Posterior cingulate gyrus (tissue), 11 donors: ENCODE results near the gene CLCN7.

Experiments used
- DNase-seq, 10 donors: peaks; one replicate each; pipeline versions ENCODE4 v3.0.0 to v3.0.0-alpha.2; 2020 to 2021; ENCODE audit warnings: mixed read lengths in 3 of 10
- intact Hi-C: fragments of 100-400 bp; cut with DNase I; formaldehyde crosslinking; loops from one replicate; pipeline ENCODE4 v1.15.1; 2023

Gene CLCN7

DNA sequence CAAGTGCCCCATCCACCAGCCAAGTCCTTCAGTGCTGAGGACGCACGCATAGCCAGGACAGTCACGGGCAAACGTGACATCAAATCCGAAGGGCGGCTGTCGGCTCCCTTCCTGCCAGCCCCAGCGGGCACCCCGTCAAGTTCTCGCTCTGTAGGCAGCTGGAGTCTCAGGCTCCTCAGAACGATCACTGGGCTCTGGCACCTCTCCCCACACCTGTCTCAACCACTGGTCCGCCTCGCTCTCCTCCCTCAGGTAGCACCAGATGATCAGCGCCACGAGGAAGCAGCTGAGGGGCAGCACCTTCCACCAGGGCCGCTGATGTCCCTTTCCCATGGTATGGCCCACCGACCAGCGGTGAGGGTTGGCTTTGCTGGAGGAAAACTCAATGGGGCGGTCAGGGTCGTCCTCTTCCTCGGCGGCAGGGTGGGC, 54.7 kb downstream of the CLCN7 start:
- intact Hi-C loops, result loop anchor here (2.0 kb wide), 1 partner anchor 69 kb away; the partner anchor contains the start of genes GNPTG and TSR3
- DNase-seq, result peak in 1 of 10 donors; percentile 87

DNA sequence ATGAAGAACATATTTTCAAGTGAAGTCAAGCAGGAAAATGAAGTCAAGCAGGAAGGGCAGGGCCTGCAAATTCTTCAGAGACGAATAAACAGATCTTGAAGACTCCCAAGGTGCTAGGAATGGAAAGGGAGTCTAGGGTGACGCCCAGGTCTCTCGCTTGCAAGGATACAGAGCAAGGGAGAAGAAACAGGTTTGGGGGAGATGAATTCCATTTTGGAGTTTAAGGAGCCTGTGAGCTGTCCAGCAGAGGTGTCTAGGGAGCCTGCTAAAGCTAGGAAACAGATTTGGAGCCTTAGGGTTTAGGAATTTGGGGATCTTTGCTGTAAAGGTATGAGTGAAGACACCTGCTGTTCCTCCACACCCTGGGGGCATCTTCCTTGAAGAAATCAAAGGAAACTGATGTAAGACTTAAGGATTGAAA, 58.3 kb downstream of the CLCN7 start:
- DNase-seq, result no peak
- intact Hi-C loops, result no loop called here

DNA sequence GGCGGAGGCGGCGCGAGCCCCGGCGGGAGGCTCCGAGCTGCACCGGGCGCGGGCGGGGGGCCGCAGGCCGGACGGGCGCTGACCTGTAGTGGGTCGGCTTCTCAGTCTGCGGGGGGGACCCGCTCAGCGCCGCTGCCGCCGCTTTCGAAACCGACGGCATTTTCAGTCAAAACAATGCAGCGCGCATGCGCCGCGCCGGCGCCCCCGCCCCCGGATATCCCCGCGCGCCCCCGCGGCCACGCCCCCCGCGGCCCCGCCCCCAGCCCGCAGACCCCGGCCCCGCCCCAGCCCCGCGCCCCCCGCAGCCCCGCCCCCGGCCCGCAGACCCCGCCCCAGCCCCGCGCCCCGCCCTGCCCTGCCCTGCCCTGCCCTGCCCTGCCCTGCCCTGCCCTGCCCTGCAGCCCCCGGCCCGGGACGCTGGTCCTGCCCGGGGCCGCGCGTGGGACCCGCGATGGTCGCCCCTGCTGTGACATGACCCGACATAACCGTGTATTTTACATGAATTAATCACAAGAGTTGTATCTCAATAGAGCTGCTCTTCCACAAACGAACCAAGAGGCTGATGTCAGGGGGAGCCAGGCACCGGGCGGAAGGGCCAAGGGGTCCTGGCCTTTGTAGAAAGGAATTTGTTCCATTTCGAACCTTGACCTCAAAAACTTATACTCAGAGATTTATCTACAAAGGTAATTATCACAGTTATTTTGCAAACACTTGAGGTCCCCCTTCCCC, 60.1 kb downstream of the CLCN7 start, which contains the start of gene UNKL:
UNKL (minus strand) TSS at position 173 of the 729 bp plus-strand sequence; CDS start at position 160, 13 bp downstream.
- intact Hi-C loops, result no loop called here
- DNase-seq, result peak in 7 of 10 donors; percentile 26 to 94 (median 60)

DNA sequence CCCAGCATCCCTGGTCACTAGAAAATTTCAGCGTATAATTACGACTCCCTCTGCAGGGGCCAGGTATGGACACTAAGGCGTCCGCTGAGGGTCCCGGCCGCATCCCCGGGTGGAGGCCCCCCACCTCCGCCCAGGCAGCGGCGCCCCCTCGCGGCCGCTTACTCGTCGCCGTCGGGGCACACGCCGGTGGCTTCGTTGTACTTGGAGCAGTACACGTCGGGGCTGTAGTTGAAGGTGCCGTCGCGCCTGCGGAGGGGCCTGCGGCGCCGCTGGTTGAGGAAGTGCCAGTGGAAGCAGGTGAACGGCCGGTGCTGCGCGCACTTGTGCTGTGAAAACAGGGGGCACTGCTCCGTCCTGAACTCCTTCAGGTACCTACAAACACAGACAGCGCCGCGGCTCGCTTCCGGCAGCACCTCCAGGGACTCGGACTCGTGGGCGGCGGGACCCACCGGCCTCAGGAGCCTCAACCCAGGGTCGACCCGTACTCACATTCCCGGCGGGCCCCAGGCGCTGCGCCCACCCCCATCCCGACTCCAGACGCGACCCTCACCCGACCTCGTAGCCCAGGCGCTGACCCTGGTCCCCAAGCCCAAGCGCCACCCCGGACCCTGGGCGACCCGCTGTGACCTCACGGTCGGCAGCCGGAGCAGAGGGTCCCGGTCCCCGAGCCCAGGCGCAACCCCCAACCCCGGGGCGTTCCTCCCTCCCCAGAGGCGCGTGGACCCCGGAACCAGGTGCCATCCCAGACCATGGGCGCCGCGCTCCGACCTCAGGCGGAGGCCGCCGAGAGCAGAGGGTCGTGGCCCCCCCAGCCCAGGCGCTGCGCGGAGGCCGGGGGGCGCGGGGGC, 60.9 kb downstream of the CLCN7 start:
- intact Hi-C loops, result no loop called here
- peak in 3 of 10 donors; percentile 24 to 49 (median 31) for DNase-seq

DNA sequence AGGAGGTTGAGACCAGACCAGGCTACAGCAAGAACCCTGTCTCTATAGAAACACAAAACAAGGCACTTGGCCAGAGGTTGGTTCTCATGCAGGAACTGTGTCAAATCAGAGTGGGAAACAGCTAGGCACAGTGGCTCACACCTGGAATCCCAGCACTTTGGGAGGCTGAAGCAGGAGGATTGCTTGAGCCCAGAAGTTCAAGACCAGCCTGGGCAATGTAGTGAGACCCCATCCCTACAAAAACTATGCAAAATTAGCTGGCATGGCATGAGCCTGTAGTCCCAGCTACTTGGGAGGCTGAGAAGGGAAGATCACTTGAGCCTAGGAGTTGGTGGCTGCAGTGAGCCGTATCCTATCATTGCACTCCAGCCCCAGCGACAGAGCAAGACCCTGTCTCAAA, 62.0 kb downstream of the CLCN7 start:
- intact Hi-C loops, result no loop called here
- no peak for DNase-seq

DNA sequence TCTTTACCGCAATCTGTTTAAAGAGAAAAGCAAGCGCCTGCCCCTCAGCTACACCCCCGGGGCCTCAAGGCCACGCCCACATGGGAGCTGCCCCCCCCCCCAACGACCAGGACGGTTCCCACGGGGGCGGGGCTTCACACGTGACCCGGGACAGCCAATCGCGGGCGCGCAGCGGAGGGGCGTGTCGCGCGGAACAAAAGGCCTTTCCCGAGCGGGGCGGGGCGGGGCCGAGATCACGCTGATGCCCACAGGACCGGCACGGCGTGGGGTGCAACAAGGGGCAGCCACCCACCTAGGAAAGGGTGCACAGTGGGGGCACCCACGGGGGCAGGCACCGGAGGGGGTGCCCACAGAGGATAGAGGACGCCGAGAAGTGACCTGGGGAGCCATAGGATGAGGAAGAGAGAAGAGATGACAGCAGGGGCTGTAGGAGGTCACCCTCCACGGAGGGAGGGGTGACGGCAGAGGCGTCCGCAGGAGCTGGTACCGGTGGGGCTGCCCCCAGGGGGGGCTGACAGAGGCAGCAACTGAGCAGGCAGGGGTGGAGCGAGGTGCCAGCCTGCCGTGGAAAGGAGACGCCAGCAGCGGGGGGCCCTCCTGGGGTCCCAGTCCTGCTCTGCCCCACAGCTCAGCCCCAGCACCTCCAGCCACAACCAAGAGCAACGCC, 66.5 kb downstream of the CLCN7 start:
- intact Hi-C loops, result loop anchor here (10.0 kb wide), 1 partner anchor 104 kb away; the partner anchor contains the start of gene UBE2I
- peak; percentile 90 to 99 (median 97) for DNase-seq

DNA sequence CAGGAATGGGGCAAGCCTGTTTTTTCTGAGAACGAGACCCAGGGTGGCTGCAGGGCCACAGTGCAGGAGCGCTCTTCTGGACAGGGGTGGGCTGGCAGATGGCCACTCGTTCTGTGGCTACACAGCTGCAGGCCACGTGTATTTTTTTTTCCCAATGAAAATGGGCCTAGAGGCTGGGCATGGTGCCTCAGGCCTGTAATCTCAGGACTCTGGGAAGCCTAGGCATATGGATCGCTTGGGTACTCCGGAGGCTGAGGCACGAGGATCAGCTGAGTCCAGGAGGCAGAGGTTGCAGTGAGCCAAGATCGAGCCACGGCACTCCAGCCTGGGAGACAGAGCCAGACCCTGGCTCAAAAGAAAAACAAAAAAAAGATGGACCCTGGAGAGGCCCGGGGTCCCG, 67.1 kb downstream of the CLCN7 start:
- intact Hi-C loops, result loop anchor here (10.0 kb wide), 1 partner anchor 103 kb away; the partner anchor contains the start of gene UBE2I

DNA sequence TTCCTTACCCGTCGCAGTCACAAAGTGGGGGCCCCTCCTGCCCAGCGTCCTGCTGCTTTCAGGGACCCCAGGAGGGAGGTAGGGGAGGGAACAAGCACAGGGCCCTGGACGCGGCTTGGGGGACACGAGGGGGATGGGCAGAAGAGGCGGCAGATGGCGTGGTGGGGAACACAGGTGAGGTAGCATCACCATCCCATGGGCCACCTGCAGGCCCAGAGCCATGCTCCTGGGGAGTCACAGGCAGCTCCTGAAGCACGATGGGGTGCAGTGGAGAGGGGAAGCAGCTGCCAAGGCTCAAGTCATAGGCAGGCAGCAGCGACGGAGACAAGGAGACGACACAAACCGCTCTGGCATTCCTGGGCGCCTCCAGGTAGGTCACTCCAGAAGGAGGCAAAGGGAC, 71.1 kb downstream of the CLCN7 start:
- no peak for DNase-seq
- intact Hi-C loops, result loop anchor here (10.0 kb wide), 1 partner anchor 99 kb away; the partner anchor contains the start of gene UBE2I

More for the DNA sequence above, 67.1 kb downstream of the CLCN7 start:
- DNase-seq, result no peak

DNA sequence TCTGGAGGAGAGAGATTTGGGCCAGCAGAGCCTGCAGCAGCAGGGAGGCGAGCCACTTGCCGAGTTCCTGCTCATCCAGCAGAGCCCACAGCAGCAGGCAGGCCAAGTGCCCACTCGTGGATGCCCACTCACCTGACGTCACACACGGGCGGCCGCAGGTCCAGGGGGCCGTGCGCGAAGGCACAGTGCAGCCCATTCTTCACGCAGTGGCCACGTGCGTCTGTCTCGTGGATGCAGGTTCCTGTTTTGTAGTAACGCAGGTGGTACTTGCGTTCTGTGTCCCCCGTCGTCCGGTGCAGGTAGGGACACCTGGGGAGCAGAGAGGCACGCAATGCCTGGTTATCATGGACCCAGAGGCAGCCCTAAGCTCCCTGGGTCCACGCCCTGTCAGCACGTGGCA, 71.8 kb downstream of the CLCN7 start:
- no peak for DNase-seq
- intact Hi-C loops, result loop anchor here (10.0 kb wide), 1 partner anchor 98 kb away; the partner anchor contains the start of gene UBE2I

DNA sequence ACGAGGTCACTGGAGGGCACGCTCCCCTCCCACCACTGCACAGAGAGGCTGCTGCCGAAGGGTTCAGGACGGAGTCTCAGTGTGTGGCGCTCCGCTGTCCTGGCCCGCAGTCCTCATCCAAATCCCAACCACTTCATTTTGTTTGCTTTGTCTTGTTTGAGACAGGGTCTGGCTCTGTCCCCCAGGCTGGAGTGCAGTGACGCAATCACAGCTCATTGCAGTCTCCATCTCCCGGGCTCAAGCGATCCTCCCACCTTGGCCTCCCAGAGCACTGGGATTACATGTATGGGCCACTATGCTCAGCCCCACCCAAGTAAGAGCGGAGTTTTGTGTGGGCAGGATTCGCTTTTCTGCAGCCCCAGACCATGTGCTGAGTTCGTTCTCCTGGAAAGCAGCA, 73.1 kb downstream of the CLCN7 start:
- intact Hi-C loops, result loop anchor here (10.0 kb wide), 1 partner anchor 97 kb away; the partner anchor contains the start of gene UBE2I
- DNase-seq, result no peak

DNA sequence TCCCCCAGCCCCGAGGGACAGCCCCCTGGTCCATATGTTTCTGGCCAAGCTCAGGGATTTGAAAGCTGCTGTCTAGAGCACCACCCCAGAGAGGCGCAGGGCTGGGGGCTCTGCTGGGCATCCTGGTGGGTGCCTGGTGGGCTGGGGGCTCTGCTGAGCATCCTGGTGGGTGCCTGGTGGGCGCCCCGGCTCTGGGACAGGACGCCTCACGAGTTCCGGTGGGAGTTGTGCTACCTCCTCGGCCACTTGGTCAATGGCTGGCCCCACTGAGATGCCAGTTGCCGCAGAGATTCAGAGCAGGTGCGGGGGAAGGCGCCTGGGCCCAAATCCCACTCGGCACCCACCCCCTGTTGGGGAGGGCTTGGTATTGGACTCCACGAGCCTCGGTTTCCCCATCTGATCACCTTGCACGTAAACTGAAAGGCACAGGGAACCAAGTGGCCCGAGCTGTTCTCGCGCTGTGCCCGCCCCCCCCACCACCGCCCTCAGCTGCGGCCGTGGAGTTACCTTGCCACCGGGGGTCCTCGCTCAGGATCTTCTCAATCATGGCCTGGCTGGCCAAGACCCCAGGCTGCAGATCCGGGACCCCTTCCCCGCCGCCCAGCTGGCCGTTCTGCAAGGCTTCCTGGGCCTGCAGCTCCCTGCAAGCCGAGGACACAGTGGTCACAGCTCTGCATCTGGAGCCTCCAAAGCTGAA, 73.6 kb downstream of the CLCN7 start:
- DNase-seq, result no peak
- intact Hi-C loops, result loop anchor here (10.0 kb wide), 1 partner anchor 96 kb away; the partner anchor contains the start of gene UBE2I

DNA sequence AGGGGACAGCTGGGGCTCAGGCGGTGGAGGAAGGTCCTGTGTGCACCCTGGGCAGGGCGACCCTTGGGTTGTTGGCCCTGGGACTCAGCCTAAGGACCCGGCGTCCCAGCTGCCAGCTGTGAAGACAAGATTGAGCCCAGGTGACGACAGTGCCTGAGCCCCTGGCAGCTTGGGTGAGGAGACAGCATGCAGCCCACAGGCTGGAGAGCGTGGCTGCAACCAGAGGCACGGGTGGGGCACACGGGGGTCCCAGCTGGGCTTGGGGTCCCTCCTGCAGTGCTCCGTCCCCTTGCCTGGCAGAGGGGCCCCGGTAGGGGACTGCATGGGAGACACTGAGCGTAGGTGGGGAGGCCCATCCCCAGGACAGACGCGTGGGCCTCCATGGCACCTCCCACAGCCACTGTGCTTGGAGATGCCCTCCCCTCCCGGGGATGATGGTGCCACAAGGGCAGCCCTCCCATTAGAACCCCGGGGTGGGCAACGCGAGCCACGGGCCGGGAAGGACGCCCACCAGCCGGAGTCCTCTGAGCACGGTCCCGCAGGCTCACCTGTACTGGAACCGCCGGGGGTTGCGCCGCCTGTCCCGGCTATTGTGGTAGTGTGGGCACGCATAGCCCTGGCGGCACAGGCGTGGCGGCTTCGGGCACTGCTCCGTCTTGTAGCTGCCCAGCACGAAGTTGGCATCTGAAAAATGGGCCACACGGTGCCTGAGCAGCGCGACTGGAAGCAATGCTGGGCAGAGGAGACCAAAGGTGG, 75.8 kb downstream of the CLCN7 start:
- no peak for DNase-seq
- intact Hi-C loops, result no loop called here

DNA sequence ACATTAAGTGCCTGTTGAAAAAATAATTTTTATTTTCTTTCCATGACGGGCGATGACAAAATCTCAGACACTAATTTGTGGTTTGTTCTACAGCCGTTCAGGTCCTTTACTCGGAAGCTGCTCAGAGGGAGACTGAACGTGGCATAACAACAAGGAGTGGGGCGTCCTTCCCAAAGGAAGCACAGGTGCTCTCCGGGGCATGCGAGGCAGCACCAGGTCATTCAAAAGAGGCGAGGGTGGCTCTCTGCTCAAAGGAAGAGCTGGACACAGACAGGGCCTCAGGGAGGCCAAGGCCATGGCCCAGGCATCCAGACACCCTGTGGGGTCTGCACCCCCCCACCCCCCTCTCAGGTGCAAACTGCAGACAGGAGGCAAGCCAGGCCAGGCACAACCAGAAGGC, 76.5 kb downstream of the CLCN7 start:
- DNase-seq, result no peak
- intact Hi-C loops, result no loop called here

DNA sequence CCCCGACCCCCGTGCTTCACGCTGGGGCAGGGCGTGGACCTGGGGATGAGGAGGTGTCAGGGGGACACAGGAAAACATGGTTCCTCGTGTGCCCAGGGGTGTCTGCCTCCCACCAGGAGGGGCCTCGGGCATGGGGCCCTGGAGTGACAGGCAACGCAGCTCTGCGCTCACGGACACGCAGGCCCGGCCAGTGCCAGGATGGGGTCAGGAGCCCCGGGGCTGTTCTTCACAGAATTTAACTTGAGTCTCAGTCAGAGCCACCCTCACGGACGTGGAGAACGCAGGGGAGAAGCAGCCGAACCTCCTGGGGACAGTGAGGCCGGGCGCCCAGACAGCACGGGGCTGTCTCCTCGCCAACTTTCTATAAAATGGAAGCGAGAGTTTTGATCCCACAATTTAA, 77.0 kb downstream of the CLCN7 start:
- intact Hi-C loops, result no loop called here

DNA sequence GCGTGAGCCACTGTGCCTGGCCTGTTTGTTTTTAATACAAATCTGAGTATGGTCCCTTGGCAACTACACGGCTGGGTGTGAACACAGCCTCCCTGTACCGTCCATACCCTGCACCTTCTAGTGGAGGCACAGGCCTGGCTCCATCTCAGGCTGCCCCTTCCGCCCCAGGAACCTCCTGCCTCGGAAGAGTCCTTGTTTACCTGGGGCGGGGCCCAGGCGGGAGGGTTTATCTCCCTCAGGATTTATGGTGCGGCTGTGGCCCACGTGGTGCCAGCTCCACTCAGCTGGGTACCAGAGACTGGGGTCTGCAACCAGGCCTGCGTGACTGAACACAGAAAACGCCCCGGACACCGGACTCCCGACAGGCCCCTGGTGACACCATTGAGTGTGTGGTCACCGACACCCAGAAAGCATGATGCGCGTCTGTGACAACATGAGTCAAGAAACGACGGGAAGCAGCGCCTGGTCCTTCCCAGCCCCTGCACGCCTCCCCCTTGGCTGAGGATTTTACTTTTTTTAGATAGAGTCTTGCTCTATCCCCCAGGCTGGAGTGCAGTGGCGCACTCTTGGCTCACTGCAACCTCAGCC, 79.3 kb downstream of the CLCN7 start:
- DNase-seq, result no peak
- intact Hi-C loops, result no loop called here

More for the DNA sequence above, 77.0 kb downstream of the CLCN7 start:
- no peak for DNase-seq
